ENCODE results near the gene DGKH. TPM values are rescaled to one million over a fixed set of nuclear protein-coding genes. Genes with fewer than 3 reads are reported as not detected.
"Not testable (repeated sequence)": the region's sequence is repeated elsewhere in the genome, so short reads cannot be mapped to it uniquely, and the experiment has no call there.

The DGKH gene
- total RNA-seq, 1 donor from 2014 or later = 45.1 TPM

- Mint-ChIP-seq H3K27me3 (ENCODE audit: unreplicated experiment) (no peaks in the 10 kb centered on the region), H3K27ac (ENCODE audit: unreplicated experiment) (no peak overlapping the region), H3K4me1 (ENCODE audit: unreplicated experiment) (no peaks in the 10 kb centered on the region), H3K36me3 (ENCODE audit: low read depth, unreplicated experiment) (peaks cover 23% of the 10 kb centered on the region), H3K4me3 (ENCODE audit: unreplicated experiment) (no peak overlapping the region), H3K9me3 (ENCODE audit: unreplicated experiment) (no peaks in the 10 kb centered on the region)
- DNase-seq (ENCODE audit: low spot score) = no peak
- TF ChIP-seq CTCF (IDR thresholded peaks at IDR 0.05; ENCODE audit: unreplicated experiment) = no peak
Observed at GRCh38 chr13:42136518-42136917, 88.1 kb downstream of the DGKH start.

- no peak for TF ChIP-seq CTCF (IDR thresholded peaks at IDR 0.05; ENCODE audit: unreplicated experiment)
- DNase-seq (ENCODE audit: low spot score) = no peak
- Mint-ChIP-seq H3K4me3 (ENCODE audit: unreplicated experiment) (peak overlapping the region; percentile 23), H3K9me3 (ENCODE audit: unreplicated experiment) (no peaks in the 10 kb centered on the region), H3K4me1 (ENCODE audit: unreplicated experiment) (no peaks in the 10 kb centered on the region), H3K27ac (ENCODE audit: unreplicated experiment) (no peak overlapping the region), H3K27me3 (ENCODE audit: unreplicated experiment) (peaks cover 1% of the 10 kb centered on the region), H3K36me3 (ENCODE audit: low read depth, unreplicated experiment) (peaks cover 25% of the 10 kb centered on the region)
Observed at GRCh38 chr13:42137856-42138537, 89.5 kb downstream of the DGKH start.

- DNase-seq (ENCODE audit: low spot score) = no peak
- H3K4me1 Mint-ChIP-seq (ENCODE audit: unreplicated experiment) = no peaks in the 10 kb centered on the region
- H3K27me3 Mint-ChIP-seq (ENCODE audit: unreplicated experiment) = peaks cover 3% of the 10 kb centered on the region
- H3K36me3 Mint-ChIP-seq (ENCODE audit: low read depth, unreplicated experiment) = peaks cover 19% of the 10 kb centered on the region
- TF ChIP-seq CTCF (IDR thresholded peaks at IDR 0.05; ENCODE audit: unreplicated experiment) = no peak
- no peak overlapping the region for H3K4me3 Mint-ChIP-seq (ENCODE audit: unreplicated experiment)
- H3K27ac Mint-ChIP-seq (ENCODE audit: unreplicated experiment) = no peak overlapping the region
- H3K9me3 Mint-ChIP-seq (ENCODE audit: unreplicated experiment) = no peaks in the 10 kb centered on the region
Observed at GRCh38 chr13:42140494-42140893, 92.0 kb downstream of the DGKH start.

GRCh38 chr13:42141052-42141451 lies 92.6 kb downstream of the DGKH start:
- not testable (repeated sequence) for DNase-seq (ENCODE audit: low spot score); H3K27ac Mint-ChIP-seq (ENCODE audit: unreplicated experiment); H3K9me3 Mint-ChIP-seq (ENCODE audit: unreplicated experiment); H3K27me3 Mint-ChIP-seq (ENCODE audit: unreplicated experiment); H3K4me1 Mint-ChIP-seq (ENCODE audit: unreplicated experiment); H3K4me3 Mint-ChIP-seq (ENCODE audit: unreplicated experiment)
- peaks cover 21% of the 10 kb centered on the region for H3K36me3 Mint-ChIP-seq (ENCODE audit: low read depth, unreplicated experiment)

GRCh38 chr13:42146359-42146758 lies 97.9 kb downstream of the DGKH start:
- DNase-seq (ENCODE audit: low spot score) = no peak
- Mint-ChIP-seq H3K4me3 (ENCODE audit: unreplicated experiment) (no peak overlapping the region), H3K4me1 (ENCODE audit: unreplicated experiment) (peaks cover 19% of the 10 kb centered on the region), H3K36me3 (ENCODE audit: low read depth, unreplicated experiment) (peaks cover 27% of the 10 kb centered on the region), H3K27me3 (ENCODE audit: unreplicated experiment) (peaks cover 10% of the 10 kb centered on the region), H3K9me3 (ENCODE audit: unreplicated experiment) (no peaks in the 10 kb centered on the region), H3K27ac (ENCODE audit: unreplicated experiment) (no peak overlapping the region)
- no peak for TF ChIP-seq CTCF (IDR thresholded peaks at IDR 0.05; ENCODE audit: unreplicated experiment)

Data from endothelial cell (in vitro differentiated cells).